HepG2 (cell line): ENCODE measurements around the gene DSCAM. TPM values are rescaled to one million over a fixed set of nuclear protein-coding genes. Genes with fewer than 3 reads are reported as not detected.

Source experiments
- BRD4 ChIP-seq: sonication (generic); formaldehyde crosslinking; IDR thresholded peaks from 2 replicates; pipeline ENCODE4 v1.4.0; 2020; ENCODE audit warnings: missing genetic modification reagents
- DZIP1 ChIP-seq: sonication (generic); formaldehyde crosslinking; IDR thresholded peaks from 2 replicates; pipeline ENCODE4 v1.5.0; 2020; ENCODE audit warnings: mild to moderate bottlenecking, missing genetic modification reagents
- GZF1 ChIP-seq: sonication (generic); formaldehyde crosslinking; IDR thresholded peaks from 2 replicates; pipeline ENCODE4 v1.5.1; 2020; ENCODE audit warnings: mild to moderate bottlenecking, missing genetic modification reagents
- HOXD1 ChIP-seq: sonication (generic); formaldehyde crosslinking; IDR thresholded peaks from 2 replicates; pipeline ENCODE4 v1.5.0; 2020; ENCODE audit warnings: missing genetic modification reagents
- JUND ChIP-seq: sonication (generic); formaldehyde crosslinking; IDR thresholded peaks from 2 replicates; pipeline ENCODE4 v1.8.0; 2022; ENCODE audit warnings: mild to moderate bottlenecking, missing genetic modification reagents
- REXO4 ChIP-seq: sonication (generic); formaldehyde crosslinking; IDR thresholded peaks from 2 replicates; pipeline ENCODE4 v1.8.0; 2022; ENCODE audit warnings: missing genetic modification reagents, mild to moderate bottlenecking, borderline replicate concordance
- YEATS4 ChIP-seq: sonication (generic); formaldehyde crosslinking; IDR thresholded peaks from 2 replicates; pipeline ENCODE4 v1.4.0; 2020; ENCODE audit warnings: missing genetic modification reagents, borderline replicate concordance
- ZNF350 ChIP-seq: sonication (generic); formaldehyde crosslinking; IDR thresholded peaks from 2 replicates; pipeline ENCODE4 v1.4.0; 2020; ENCODE audit warnings: mild to moderate bottlenecking, low read depth, missing genetic modification reagents, borderline replicate concordance
- ZNF512 ChIP-seq: sonication (generic); formaldehyde crosslinking; IDR thresholded peaks from 2 replicates; pipeline ENCODE4 v1.4.0; 2020; ENCODE audit warnings: mild to moderate bottlenecking, missing genetic modification reagents
- ZNF646 ChIP-seq: sonication (generic); formaldehyde crosslinking; IDR thresholded peaks from 2 replicates; pipeline ENCODE4 v1.9.0; 2021; ENCODE audit warnings: mild to moderate bottlenecking, missing genetic modification reagents
- ZNF7 ChIP-seq: IDR thresholded peaks from 2 replicates; pipeline ENCODE4 v1.6.1; 2016; ENCODE audit warnings: missing biosample characterization, missing genetic modification reagents
- ZNF773 ChIP-seq: sonication (generic); formaldehyde crosslinking; IDR thresholded peaks from 2 replicates; pipeline ENCODE4 v1.4.0; 2020; ENCODE audit warnings: missing genetic modification reagents, borderline replicate concordance
- ZSCAN31 ChIP-seq: sonication (generic); formaldehyde crosslinking; IDR thresholded peaks from 2 replicates; pipeline ENCODE4 v1.5.0; 2020; ENCODE audit warnings: low read depth, mild to moderate bottlenecking, missing genetic modification reagents
- polyA plus RNA-seq, 8 experiments: library from polyadenylated mRNA; depleted of rRNA in 3 of 8; stranded (reverse) in 7 of 8; unstranded in 1 of 8; fragments of >200 nt; fragmentation: Illumina TruSeq in 4 of 8; extraction: Trizol in 4 of 8; gene quantifications; 2 replicates each; pipeline versions ENCODE4 v1.2.1 to v1.2.3, GENCODE V29; 2011 to 2016; ENCODE audit warnings: low read depth in 4 of 8, missing spikeins in 1 of 8, mixed read lengths in 1 of 8; ENCODE audit not compliant: insufficient read depth in 1 of 8
- total RNA-seq, 5 experiments: library from RNA; depleted of rRNA; stranded (reverse); fragments of >200 nt; fragmentation: Illumina TruSeq; extraction: Trizol; gene quantifications; 2 replicates each; pipeline ENCODE4 v1.2.3, GENCODE V29; 2016; ENCODE audit warnings: low read depth in 1 of 5

Gene DSCAM
- total and polyA plus RNA-seq, 2 of the 13 experiments (the other 11 are each of a cell fraction or from before 2014, with no cell fraction given), result not detected

GRCh38 chr21:40844935-40845334 lies 2.0 kb downstream of the DSCAM start (continued):
- TF ChIP-seq YEATS4 (CRISPR knock-in tag) (no peak), DZIP1 (CRISPR knock-in tag) (no peak), ZNF7 (CRISPR knock-in tag) (no peak), ZNF773 (no peak), REXO4 (no peak), HOXD1 (CRISPR knock-in tag) (no peak), BRD4 (CRISPR knock-in tag) (no peak), ZSCAN31 (CRISPR knock-in tag) (no peak), ZNF350 (no peak), ZNF646 (CRISPR knock-in tag) (no peak), JUND (no peak), ZNF512 (no peak), GZF1 (no peak)
